IPS-20b (cell line): ENCODE data around the gene UNC93B1.
A peak's percentile ranks its signal among the peaks of the same experiment; 100 is the strongest.

ENCODE experiments used
- H3K27ac ChIP-seq: one replicate; pipeline ENCODE4 v1.5.1; 2013; ENCODE audit warnings: low read length
- H3K27me3 ChIP-seq: 2 replicates; pipeline ENCODE4 v1.6.1; 2013; ENCODE audit warnings: mild to moderate bottlenecking, low read length, inconsistent platforms; ENCODE audit not compliant: insufficient read depth
- H3K36me3 ChIP-seq: 2 replicates; pipeline ENCODE4 v1.6.1; 2013; ENCODE audit warnings: low read depth, mild to moderate bottlenecking, inconsistent platforms, low read length, moderate library complexity; ENCODE audit not compliant: insufficient read depth
- H3K4me1 ChIP-seq: 2 replicates; pipeline ENCODE4 v1.6.1; 2013; ENCODE audit warnings: mild to moderate bottlenecking, control low read depth, inconsistent platforms, low read length, moderate library complexity; ENCODE audit not compliant: insufficient read depth
- H3K4me3 ChIP-seq: 2 replicates; pipeline ENCODE4 v1.5.1; 2013; ENCODE audit warnings: mild to moderate bottlenecking, low read length, inconsistent platforms
- H3K9ac ChIP-seq: 2 replicates; pipeline ENCODE4 v1.6.1; 2013; ENCODE audit warnings: low read depth, mild to moderate bottlenecking, inconsistent platforms, low read length, moderate library complexity
- H3K9me3 ChIP-seq: 2 replicates; pipeline ENCODE4 v1.6.1; 2013; ENCODE audit warnings: mild to moderate bottlenecking, low read depth, low read length, inconsistent platforms; ENCODE audit not compliant: insufficient read depth

The UNC93B1 gene

GRCh38 chr11:68011051-68011943 is 7.4 kb upstream of the UNC93B1 start:
- Histone ChIP-seq H3K27ac (no peak overlapping the region), H3K9me3 (no peaks in the 10 kb centered on the region), H3K4me3 (no peak overlapping the region), H3K9ac (no peak overlapping the region), H3K36me3 (no peaks in the 10 kb centered on the region), H3K27me3 (no peaks in the 10 kb centered on the region), H3K4me1 (peaks cover 5% of the 10 kb centered on the region; the same call in 1 of the 2 replicates)

GRCh38 chr11:68010090-68011041 is 6.5 kb upstream of the UNC93B1 start, which contains the start of gene ALDH3B1:
Gene ALDH3B1 (plus strand): TSS chr11:68010327. CDS start chr11:68015298, 4,971 bp downstream.
- Histone ChIP-seq H3K9me3 (no peaks in the 10 kb centered on the region), H3K9ac (no peak within 1 kb of the TSS), H3K27ac (no peak within 1 kb of the TSS), H3K4me1 (peaks cover 5% of the 10 kb centered on the region; the same call in 1 of the 2 replicates), H3K27me3 (no peaks in the 10 kb centered on the region), H3K4me3 (no peak within 1 kb of the TSS), H3K36me3 (no peaks in the 10 kb centered on the region)

GRCh38 chr11:68009391-68010089 is 5.6 kb upstream of the UNC93B1 start:
- Histone ChIP-seq H3K27ac (no peak overlapping the region), H3K9ac (no peak overlapping the region), H3K4me3 (no peak overlapping the region), H3K9me3 (no peaks in the 10 kb centered on the region), H3K4me1 (peaks cover 5% of the 10 kb centered on the region; the same call in 1 of the 2 replicates), H3K27me3 (peaks cover 4% of the 10 kb centered on the region; the same call in 1 of the 2 replicates), H3K36me3 (no peaks in the 10 kb centered on the region)

- no peaks in the 10 kb centered on the region for H3K36me3 ChIP-seq
- H3K9me3 ChIP-seq, result no peaks in the 10 kb centered on the region
- no peak overlapping the region for H3K9ac ChIP-seq
- peaks cover 11% of the 10 kb centered on the region; the same call in 1 of the 2 replicates for H3K27me3 ChIP-seq
- H3K4me3 ChIP-seq, result no peak overlapping the region
- peaks cover 5% of the 10 kb centered on the region; the same call in 1 of the 2 replicates for H3K4me1 ChIP-seq
- no peak overlapping the region for H3K27ac ChIP-seq
Observed at GRCh38 chr11:68008381-68009337, 4.8 kb upstream of the UNC93B1 start.

- Histone ChIP-seq H3K36me3 (no peaks in the 10 kb centered on the region), H3K27ac (no peak overlapping the region), H3K9ac (no peak overlapping the region), H3K9me3 (no peaks in the 10 kb centered on the region), H3K4me1 (peaks cover 5% of the 10 kb centered on the region; the same call in 1 of the 2 replicates), H3K4me3 (no peak overlapping the region), H3K27me3 (peaks cover 19% of the 10 kb centered on the region; the same call in 1 of the 2 replicates)
Observed at GRCh38 chr11:68007498-68008380, 3.8 kb upstream of the UNC93B1 start.

- Histone ChIP-seq H3K27ac (no peak overlapping the region), H3K9me3 (no peaks in the 10 kb centered on the region), H3K4me3 (no peak overlapping the region), H3K9ac (no peak overlapping the region), H3K27me3 (peaks cover 24% of the 10 kb centered on the region; the same call in 1 of the 2 replicates), H3K4me1 (peaks cover 5% of the 10 kb centered on the region; the same call in 1 of the 2 replicates), H3K36me3 (no peaks in the 10 kb centered on the region)
Observed at GRCh38 chr11:68006606-68007166, 2.8 kb upstream of the UNC93B1 start.

GRCh38 chr11:68004551-68005335 is 846 bp upstream of the UNC93B1 start:
- Histone ChIP-seq H3K27me3 (peaks cover 24% of the 10 kb centered on the region; the same call in 1 of the 2 replicates), H3K27ac (no peak overlapping the region), H3K4me3 (peak overlapping the region; percentile 48; the same call in 1 of the 2 replicates), H3K9me3 (no peaks in the 10 kb centered on the region), H3K36me3 (no peaks in the 10 kb centered on the region), H3K4me1 (no peaks in the 10 kb centered on the region), H3K9ac (no peak overlapping the region)

- Histone ChIP-seq H3K9ac (no peak overlapping the region), H3K27ac (no peak overlapping the region), H3K4me3 (peak overlapping the region; percentile 48; the same call in 1 of the 2 replicates), H3K4me1 (no peaks in the 10 kb centered on the region), H3K36me3 (no peaks in the 10 kb centered on the region), H3K27me3 (peaks cover 24% of the 10 kb centered on the region; the same call in 1 of the 2 replicates), H3K9me3 (no peaks in the 10 kb centered on the region)
Observed at GRCh38 chr11:68002938-68003845, 705 bp downstream of the UNC93B1 start.
